ENCODE results near the gene CPT1C.

Gene CPT1C

DNA sequence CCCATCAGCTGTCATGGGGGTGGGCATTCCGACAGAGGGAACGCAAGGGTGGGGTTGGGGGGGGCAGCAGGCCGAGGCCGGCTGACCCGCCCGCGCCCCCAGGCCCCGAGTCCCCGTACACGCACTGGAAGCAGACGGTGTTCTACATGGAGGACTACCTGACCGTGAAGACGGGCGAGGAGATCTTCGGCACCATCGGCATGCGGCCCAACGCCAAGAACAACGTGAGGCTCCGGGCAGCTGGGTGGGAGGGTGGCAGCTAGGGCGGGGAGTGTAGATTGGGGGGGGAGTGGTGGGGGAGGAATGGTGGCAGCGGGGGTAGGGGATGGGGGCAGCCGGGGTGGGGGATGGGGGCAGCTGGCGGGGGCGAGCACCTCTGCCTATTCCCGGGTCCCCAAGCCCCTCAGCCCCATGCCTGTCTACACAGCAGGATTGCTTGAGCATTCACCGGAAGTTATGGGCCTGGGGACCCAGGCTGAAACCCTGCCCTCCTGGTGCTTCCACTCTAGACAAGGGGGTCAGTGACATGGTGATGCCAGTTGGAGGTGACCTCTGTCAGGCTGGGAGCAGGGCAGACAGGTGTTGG lies 4.3 kb upstream of the CPT1C start:
- Histone ChIP-seq H3K9ac (ENCODE audit: low read length) (no peak overlapping the region), H3K79me1 (ENCODE audit: low read length) (peaks cover 3% of the 10 kb centered on the region), H3K27me3 (ENCODE audit: insufficient read depth, low read length) (no peaks in the 10 kb centered on the region), H3K23ac (ENCODE audit: low read length) (no peak overlapping the region), H3K14ac (ENCODE audit: low read length) (no peak overlapping the region), H4K91ac (ENCODE audit: low read depth, low read length) (no peak overlapping the region), H3K9me3 (ENCODE audit: insufficient read depth, low read depth, low read length) (peaks cover 2% of the 10 kb centered on the region), H3K27ac (ENCODE audit: low read depth, low read length) (no peak overlapping the region), H3K4ac (ENCODE audit: low read depth, low read length) (no peak overlapping the region), H2BK12ac (ENCODE audit: low read length) (no peak overlapping the region), H3K79me2 (ENCODE audit: control insufficient read depth, insufficient read depth, low read length, poor library complexity) (no peaks in the 10 kb centered on the region), H2BK120ac (ENCODE audit: insufficient read depth, low read length, poor library complexity) (no peak overlapping the region), H3K18ac (ENCODE audit: low read length) (no peak overlapping the region), H3K4me3 (ENCODE audit: low read depth, low read length) (no peak overlapping the region), H2AFZ (ENCODE audit: insufficient read depth, low read length, poor library complexity) (no peak overlapping the region), H3K4me2 (ENCODE audit: low read length) (no peak overlapping the region), H4K8ac (ENCODE audit: low read depth, low read length) (no peak overlapping the region), H4K12ac (ENCODE audit: low read depth, low read length) (no peak overlapping the region), H3K36me3 (ENCODE audit: control insufficient read depth in 1 of 2, insufficient read depth in 2 of 2, low read length in 2 of 2) (peaks cover 64 to 65% of the 10 kb centered on the region in 2 experiments), H2BK5ac (ENCODE audit: low read depth, low read length, poor library complexity) (no peak overlapping the region), H3K4me1 (ENCODE audit: control insufficient read depth in 1 of 2, insufficient read depth in 2 of 2, low read length in 2 of 2) (peaks cover 12 to 19% of the 10 kb centered on the region in 2 experiments), H2AK5ac (ENCODE audit: low read length) (no peak overlapping the region)
- DNase-seq, result no peak
- no CpG with 5 or more reads among the region's 27 CpGs for WGBS (ENCODE audit: extremely low coverage, insufficient coverage, insufficient read length)

DNA sequence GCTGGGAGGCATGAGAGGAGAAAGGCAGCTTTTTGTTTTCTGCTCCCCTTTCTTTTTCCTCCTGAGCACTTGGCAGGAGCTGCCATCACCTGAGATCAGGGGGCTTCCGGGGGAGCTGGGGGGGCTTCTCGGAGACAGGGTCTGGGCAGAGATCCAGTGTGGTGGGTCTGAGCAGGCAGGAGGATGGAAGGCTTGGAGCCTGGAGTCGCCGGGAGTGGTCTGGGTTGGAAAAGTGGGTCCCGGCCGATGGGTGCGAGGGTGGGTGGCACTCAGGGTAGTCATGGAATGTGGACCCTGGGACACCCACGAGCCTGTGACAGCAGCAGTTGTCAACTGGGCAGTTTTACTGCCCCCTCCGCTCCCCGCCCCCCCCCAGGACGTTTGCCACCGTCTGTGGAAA lies 3.8 kb upstream of the CPT1C start:
- Histone ChIP-seq H3K79me1 (ENCODE audit: low read length) (peaks cover 3% of the 10 kb centered on the region), H2BK12ac (ENCODE audit: low read length) (no peak overlapping the region), H3K4ac (ENCODE audit: low read depth, low read length) (no peak overlapping the region), H3K18ac (ENCODE audit: low read length) (no peak overlapping the region), H2BK120ac (ENCODE audit: insufficient read depth, low read length, poor library complexity) (no peak overlapping the region), H3K14ac (ENCODE audit: low read length) (no peak overlapping the region), H4K8ac (ENCODE audit: low read depth, low read length) (no peak overlapping the region), H3K27ac (ENCODE audit: low read depth, low read length) (no peak overlapping the region), H4K91ac (ENCODE audit: low read depth, low read length) (no peak overlapping the region), H3K36me3 (ENCODE audit: control insufficient read depth in 1 of 2, insufficient read depth in 2 of 2, low read length in 2 of 2) (peaks cover 59% of the 10 kb centered on the region in 2 experiments), H3K9ac (ENCODE audit: low read length) (no peak overlapping the region), H3K9me3 (ENCODE audit: insufficient read depth, low read depth, low read length) (no peaks in the 10 kb centered on the region), H4K12ac (ENCODE audit: low read depth, low read length) (no peak overlapping the region), H2BK5ac (ENCODE audit: low read depth, low read length, poor library complexity) (no peak overlapping the region), H3K4me2 (ENCODE audit: low read length) (no peak overlapping the region), H3K23ac (ENCODE audit: low read length) (no peak overlapping the region), H3K4me1 (ENCODE audit: control insufficient read depth in 1 of 2, insufficient read depth in 2 of 2, low read length in 2 of 2) (peaks cover 12 to 20% of the 10 kb centered on the region in 2 experiments), H3K27me3 (ENCODE audit: insufficient read depth, low read length) (no peaks in the 10 kb centered on the region), H2AFZ (ENCODE audit: insufficient read depth, low read length, poor library complexity) (no peak overlapping the region), H2AK5ac (ENCODE audit: low read length) (no peak overlapping the region), H3K4me3 (ENCODE audit: low read depth, low read length) (no peak overlapping the region), H3K79me2 (ENCODE audit: control insufficient read depth, insufficient read depth, low read length, poor library complexity) (no peaks in the 10 kb centered on the region)
- no CpG with 5 or more reads among the region's 12 CpGs for WGBS (ENCODE audit: extremely low coverage, insufficient coverage, insufficient read length)
- no peak for DNase-seq

DNA sequence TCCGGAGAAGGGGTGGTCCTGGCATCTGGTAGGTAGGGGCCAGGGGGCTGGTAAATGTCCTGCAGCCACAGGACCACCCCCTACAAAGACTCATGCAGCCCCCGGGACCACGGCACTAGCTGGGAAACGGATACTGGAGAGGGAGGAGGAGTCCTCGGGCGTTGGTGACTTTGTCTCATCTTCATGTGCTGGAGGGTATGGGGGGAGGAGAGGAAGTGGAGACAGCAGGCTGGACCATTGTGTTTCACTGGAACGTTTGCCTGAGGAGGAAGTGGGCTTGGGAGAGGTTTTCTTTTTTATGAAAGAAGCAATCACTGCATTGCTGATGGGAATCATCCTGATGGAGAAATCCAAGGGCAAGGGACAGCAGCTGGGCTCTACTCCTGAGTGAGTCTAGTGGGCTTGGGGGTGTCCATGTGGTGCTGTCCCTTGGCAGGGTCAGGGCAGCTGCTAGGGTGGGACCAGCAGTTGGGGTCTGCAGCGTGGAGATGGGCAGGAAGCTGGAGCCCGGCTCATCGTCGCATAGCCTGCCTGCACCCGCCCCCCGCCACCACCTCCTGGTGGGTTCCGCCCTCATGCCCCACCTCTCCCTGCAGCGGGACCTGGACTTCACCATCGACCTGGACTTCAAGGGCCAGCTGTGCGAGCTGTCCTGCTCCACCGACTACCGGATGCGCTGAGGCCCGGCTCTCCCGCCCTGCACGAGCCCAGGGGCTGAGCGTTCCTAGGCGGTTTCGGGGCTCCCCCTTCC lies 3.2 kb upstream of the CPT1C start:
- Histone ChIP-seq H4K8ac (ENCODE audit: low read depth, low read length) (no peak overlapping the region), H4K12ac (ENCODE audit: low read depth, low read length) (no peak overlapping the region), H2AK5ac (ENCODE audit: low read length) (no peak overlapping the region), H3K4me1 (ENCODE audit: control insufficient read depth in 1 of 2, insufficient read depth in 2 of 2, low read length in 2 of 2) (peaks cover 12 to 20% of the 10 kb centered on the region in 2 experiments), H4K91ac (ENCODE audit: low read depth, low read length) (no peak overlapping the region), H3K18ac (ENCODE audit: low read length) (no peak overlapping the region), H3K4me2 (ENCODE audit: low read length) (no peak overlapping the region), H2BK12ac (ENCODE audit: low read length) (no peak overlapping the region), H3K4ac (ENCODE audit: low read depth, low read length) (no peak overlapping the region), H3K9me3 (ENCODE audit: insufficient read depth, low read depth, low read length) (no peaks in the 10 kb centered on the region), H3K4me3 (ENCODE audit: low read depth, low read length) (no peak overlapping the region), H3K79me2 (ENCODE audit: control insufficient read depth, insufficient read depth, low read length, poor library complexity) (no peaks in the 10 kb centered on the region), H3K9ac (ENCODE audit: low read length) (no peak overlapping the region), H3K23ac (ENCODE audit: low read length) (no peak overlapping the region), H2AFZ (ENCODE audit: insufficient read depth, low read length, poor library complexity) (no peak overlapping the region), H3K27me3 (ENCODE audit: insufficient read depth, low read length) (no peaks in the 10 kb centered on the region), H3K27ac (ENCODE audit: low read depth, low read length) (no peak overlapping the region), H3K79me1 (ENCODE audit: low read length) (peaks cover 3% of the 10 kb centered on the region), H2BK120ac (ENCODE audit: insufficient read depth, low read length, poor library complexity) (no peak overlapping the region), H3K14ac (ENCODE audit: low read length) (no peak overlapping the region), H3K36me3 (ENCODE audit: control insufficient read depth in 1 of 2, insufficient read depth in 2 of 2, low read length in 2 of 2) (peaks cover 54% of the 10 kb centered on the region in 2 experiments), H2BK5ac (ENCODE audit: low read depth, low read length, poor library complexity) (no peak overlapping the region)
- no CpG with 5 or more reads among the region's 26 CpGs for WGBS (ENCODE audit: extremely low coverage, insufficient coverage, insufficient read length)
- no peak for DNase-seq

DNA sequence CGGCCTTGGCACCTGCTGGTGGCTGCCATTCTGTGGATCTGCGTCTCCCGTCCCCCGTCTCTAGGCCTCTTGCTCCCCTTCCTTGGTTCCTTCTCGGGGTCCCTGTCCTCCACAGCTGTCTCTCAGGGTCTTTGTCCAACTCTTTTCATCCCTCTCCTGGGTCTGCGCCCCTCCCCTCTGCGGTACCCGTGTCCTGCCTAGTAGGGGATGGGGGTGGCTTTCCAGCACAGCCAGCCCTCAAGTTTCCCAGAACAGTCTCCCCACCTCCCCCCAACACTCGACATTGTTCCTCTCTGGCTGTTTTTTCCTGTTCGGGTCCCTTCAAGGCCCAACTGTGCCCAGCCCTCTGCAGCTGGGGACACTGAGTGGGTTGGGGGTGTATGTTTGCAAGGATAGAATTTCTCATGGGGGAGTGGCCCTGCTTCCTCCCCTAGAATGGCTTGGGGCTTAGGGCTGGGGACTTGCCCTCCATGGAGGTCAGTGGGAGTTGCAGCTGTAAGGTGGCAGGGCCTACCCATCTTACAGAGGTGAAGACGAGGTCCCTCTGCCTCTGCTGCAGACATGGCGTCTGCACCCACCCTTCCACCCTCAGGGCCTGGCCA lies 2.3 kb upstream of the CPT1C start:
- Histone ChIP-seq H3K9me3 (ENCODE audit: insufficient read depth, low read depth, low read length) (no peaks in the 10 kb centered on the region), H3K18ac (ENCODE audit: low read length) (no peak overlapping the region), H3K79me2 (ENCODE audit: control insufficient read depth, insufficient read depth, low read length, poor library complexity) (no peaks in the 10 kb centered on the region), H4K91ac (ENCODE audit: low read depth, low read length) (no peak overlapping the region), H2AFZ (ENCODE audit: insufficient read depth, low read length, poor library complexity) (no peak overlapping the region), H3K4me1 (ENCODE audit: control insufficient read depth in 1 of 2, insufficient read depth in 2 of 2, low read length in 2 of 2) (peaks cover 12 to 20% of the 10 kb centered on the region in 2 experiments), H2BK5ac (ENCODE audit: low read depth, low read length, poor library complexity) (no peak overlapping the region), H4K12ac (ENCODE audit: low read depth, low read length) (no peak overlapping the region), H3K23ac (ENCODE audit: low read length) (no peak overlapping the region), H2AK5ac (ENCODE audit: low read length) (no peak overlapping the region), H2BK12ac (ENCODE audit: low read length) (no peak overlapping the region), H3K79me1 (ENCODE audit: low read length) (peaks cover 3% of the 10 kb centered on the region), H3K9ac (ENCODE audit: low read length) (no peak overlapping the region), H3K27me3 (ENCODE audit: insufficient read depth, low read length) (no peaks in the 10 kb centered on the region), H3K4me2 (ENCODE audit: low read length) (no peak overlapping the region), H3K4me3 (ENCODE audit: low read depth, low read length) (no peak overlapping the region), H3K14ac (ENCODE audit: low read length) (no peak overlapping the region), H3K27ac (ENCODE audit: low read depth, low read length) (no peak overlapping the region), H3K36me3 (ENCODE audit: control insufficient read depth in 1 of 2, insufficient read depth in 2 of 2, low read length in 2 of 2) (peaks cover 49% of the 10 kb centered on the region in 2 experiments), H4K8ac (ENCODE audit: low read depth, low read length) (no peak overlapping the region), H3K4ac (ENCODE audit: low read depth, low read length) (no peak overlapping the region), H2BK120ac (ENCODE audit: insufficient read depth, low read length, poor library complexity) (no peak overlapping the region)
- no peak for DNase-seq
- WGBS (ENCODE audit: extremely low coverage, insufficient coverage, insufficient read length), result no CpG with 5 or more reads among the region's 12 CpGs
